ENCODE measurements around the gene CTSH. TPM values are rescaled to one million over a fixed set of nuclear protein-coding genes. Genes with fewer than 3 reads are reported as not detected.
A peak's percentile ranks its signal among the peaks of the same experiment; 100 is the strongest.

Gene CTSH
- total and polyA plus RNA-seq, 4 donors = 23.2 to 103 (median 65.4) TPM

- H3K4me3 ChIP-seq (ENCODE audit: low read length in 2 of 2) = no peak overlapping the region
- no peaks in the 10 kb centered on the region for H3K36me3 ChIP-seq (ENCODE audit: control insufficient read depth in 1 of 2, insufficient read depth in 2 of 2, low read length in 1 of 2)
- H3K9me3 ChIP-seq (ENCODE audit: control insufficient read depth, low read length) = no peaks in the 10 kb centered on the region
- intact Hi-C loops (cut with DNase I) = no loop called here
- DNase-seq = no peak
- H3K4me1 ChIP-seq (ENCODE audit: control insufficient read depth in 1 of 2, insufficient read depth in 2 of 2, low read length in 2 of 2) = peaks cover 0 to 5% of the 10 kb centered on the region in 2 donors
- peak overlapping the region in 1 of 2 donors; percentile 37 for H3K27ac ChIP-seq (ENCODE audit: low read depth in 1 of 2, low read length in 2 of 2)
- no peak for ATAC-seq (ENCODE audit: low FRiP score)
- WGBS, 2 donors = 8% methylated on average over 5 of the region's 5 CpGs
- no peaks in the 10 kb centered on the region for H3K27me3 ChIP-seq (ENCODE audit: control insufficient read depth in 1 of 2, insufficient read depth in 2 of 2, low read length in 1 of 2)
Observed at GRCh38 chr15:78969687-78970349, 25.0 kb upstream of the CTSH start.

GRCh38 chr15:78968539-78969271, 23.9 kb upstream of the CTSH start:
- DNase-seq (no peak), ATAC-seq (ENCODE audit: low FRiP score) (no peak)
- WGBS, 2 donors = 88% methylated on average over 5 of the region's 5 CpGs
- H3K27me3 ChIP-seq (ENCODE audit: control insufficient read depth in 1 of 2, insufficient read depth in 2 of 2, low read length in 1 of 2) = no peaks in the 10 kb centered on the region
- no peaks in the 10 kb centered on the region for H3K36me3 ChIP-seq (ENCODE audit: control insufficient read depth in 1 of 2, insufficient read depth in 2 of 2, low read length in 1 of 2)
- no peaks in the 10 kb centered on the region for H3K9me3 ChIP-seq (ENCODE audit: control insufficient read depth, low read length)
- no peak overlapping the region for H3K4me3 ChIP-seq (ENCODE audit: low read length in 2 of 2)
- no peak overlapping the region for H3K27ac ChIP-seq (ENCODE audit: low read depth in 1 of 2, low read length in 2 of 2)
- intact Hi-C loops (cut with DNase I) = no loop called here
- H3K4me1 ChIP-seq (ENCODE audit: control insufficient read depth in 1 of 2, insufficient read depth in 2 of 2, low read length in 2 of 2) = peaks cover 0 to 5% of the 10 kb centered on the region in 2 donors

- Histone ChIP-seq H3K36me3 (ENCODE audit: control insufficient read depth in 1 of 2, insufficient read depth in 2 of 2, low read length in 1 of 2) (no peaks in the 10 kb centered on the region), H3K4me3 (ENCODE audit: low read length in 2 of 2) (no peak overlapping the region), H3K27ac (ENCODE audit: low read depth in 1 of 2, low read length in 2 of 2) (no peak overlapping the region), H3K9me3 (ENCODE audit: control insufficient read depth, low read length) (no peaks in the 10 kb centered on the region), H3K27me3 (ENCODE audit: control insufficient read depth in 1 of 2, insufficient read depth in 2 of 2, low read length in 1 of 2) (no peaks in the 10 kb centered on the region), H3K4me1 (ENCODE audit: control insufficient read depth in 1 of 2, insufficient read depth in 2 of 2, low read length in 2 of 2) (peaks cover 0 to 5% of the 10 kb centered on the region in 2 donors)
- ATAC-seq (ENCODE audit: low FRiP score) (no peak), DNase-seq (no peak)
- intact Hi-C loops (cut with DNase I) = no loop called here
- 90 to 94% methylated on average over 2 of the region's 2 CpGs for WGBS, 2 donors
Observed at GRCh38 chr15:78968114-78968513, 23.3 kb upstream of the CTSH start.

GRCh38 chr15:78960308-78960707, 15.5 kb upstream of the CTSH start:
- intact Hi-C loops (cut with DNase I) = no loop called here
- Histone ChIP-seq H3K27ac (ENCODE audit: low read depth in 1 of 2, low read length in 2 of 2) (no peak overlapping the region), H3K9me3 (ENCODE audit: control insufficient read depth, low read length) (no peaks in the 10 kb centered on the region), H3K36me3 (ENCODE audit: control insufficient read depth in 1 of 2, insufficient read depth in 2 of 2, low read length in 1 of 2) (no peaks in the 10 kb centered on the region), H3K4me3 (ENCODE audit: low read length in 2 of 2) (no peak overlapping the region), H3K4me1 (ENCODE audit: control insufficient read depth in 1 of 2, insufficient read depth in 2 of 2, low read length in 2 of 2) (no peaks in the 10 kb centered on the region), H3K27me3 (ENCODE audit: control insufficient read depth in 1 of 2, insufficient read depth in 2 of 2, low read length in 1 of 2) (no peaks in the 10 kb centered on the region)
- 94 to 96% methylated on average over 6 of the region's 6 CpGs for WGBS, 2 donors
- DNase-seq (peak in 1 of 2 donors; percentile 49), ATAC-seq (ENCODE audit: low FRiP score) (no peak)

- Histone ChIP-seq H3K9me3 (ENCODE audit: control insufficient read depth, low read length) (no peaks in the 10 kb centered on the region), H3K4me1 (ENCODE audit: control insufficient read depth in 1 of 2, insufficient read depth in 2 of 2, low read length in 2 of 2) (no peaks in the 10 kb centered on the region), H3K27ac (ENCODE audit: low read depth in 1 of 2, low read length in 2 of 2) (no peak overlapping the region), H3K36me3 (ENCODE audit: control insufficient read depth in 1 of 2, insufficient read depth in 2 of 2, low read length in 1 of 2) (no peaks in the 10 kb centered on the region), H3K27me3 (ENCODE audit: control insufficient read depth in 1 of 2, insufficient read depth in 2 of 2, low read length in 1 of 2) (no peaks in the 10 kb centered on the region), H3K4me3 (ENCODE audit: low read length in 2 of 2) (no peak overlapping the region)
- DNase-seq = peak in 1 of 2 donors; percentile 44
- intact Hi-C loops (cut with DNase I) = no loop called here
- 94 to 96% methylated on average over 10 of the region's 10 CpGs for WGBS, 2 donors
- no peak for ATAC-seq (ENCODE audit: low FRiP score)
Observed at GRCh38 chr15:78959360-78959759, 14.5 kb upstream of the CTSH start.

GRCh38 chr15:78957416-78958093, 12.7 kb upstream of the CTSH start:
- no peaks in the 10 kb centered on the region for H3K36me3 ChIP-seq (ENCODE audit: control insufficient read depth in 1 of 2, insufficient read depth in 2 of 2, low read length in 1 of 2)
- H3K9me3 ChIP-seq (ENCODE audit: control insufficient read depth, low read length) = no peaks in the 10 kb centered on the region
- H3K27ac ChIP-seq (ENCODE audit: low read depth in 1 of 2, low read length in 2 of 2) = no peak overlapping the region
- DNase-seq (no peak), ATAC-seq (ENCODE audit: low FRiP score) (no peak)
- no peak overlapping the region for H3K4me3 ChIP-seq (ENCODE audit: low read length in 2 of 2)
- H3K27me3 ChIP-seq (ENCODE audit: control insufficient read depth in 1 of 2, insufficient read depth in 2 of 2, low read length in 1 of 2) = no peaks in the 10 kb centered on the region
- no peaks in the 10 kb centered on the region for H3K4me1 ChIP-seq (ENCODE audit: control insufficient read depth in 1 of 2, insufficient read depth in 2 of 2, low read length in 2 of 2)
- 83% methylated on average over 9 of the region's 9 CpGs for WGBS, 2 donors
- intact Hi-C loops (cut with DNase I) = no loop called here

- Histone ChIP-seq H3K9me3 (ENCODE audit: control insufficient read depth, low read length) (no peaks in the 10 kb centered on the region), H3K4me3 (ENCODE audit: low read length in 2 of 2) (no peak overlapping the region), H3K27me3 (ENCODE audit: control insufficient read depth in 1 of 2, insufficient read depth in 2 of 2, low read length in 1 of 2) (no peaks in the 10 kb centered on the region), H3K27ac (ENCODE audit: low read depth in 1 of 2, low read length in 2 of 2) (no peak overlapping the region), H3K36me3 (ENCODE audit: control insufficient read depth in 1 of 2, insufficient read depth in 2 of 2, low read length in 1 of 2) (no peaks in the 10 kb centered on the region), H3K4me1 (ENCODE audit: control insufficient read depth in 1 of 2, insufficient read depth in 2 of 2, low read length in 2 of 2) (no peaks in the 10 kb centered on the region)
- 92 to 96% methylated on average over 1 of the region's 1 CpG for WGBS, 2 donors
- intact Hi-C loops (cut with DNase I) = no loop called here
- ATAC-seq (ENCODE audit: low FRiP score) (no peak), DNase-seq (no peak)
Observed at GRCh38 chr15:78956937-78957336, 12.1 kb upstream of the CTSH start.

GRCh38 chr15:78955355-78955754, 10.5 kb upstream of the CTSH start:
- no peaks in the 10 kb centered on the region for H3K9me3 ChIP-seq (ENCODE audit: control insufficient read depth, low read length)
- H3K27me3 ChIP-seq (ENCODE audit: control insufficient read depth in 1 of 2, insufficient read depth in 2 of 2, low read length in 1 of 2) = no peaks in the 10 kb centered on the region
- no peak overlapping the region for H3K4me3 ChIP-seq (ENCODE audit: low read length in 2 of 2)
- 96 to 97% methylated on average over 5 of the region's 5 CpGs for WGBS, 2 donors
- H3K36me3 ChIP-seq (ENCODE audit: control insufficient read depth in 1 of 2, insufficient read depth in 2 of 2, low read length in 1 of 2) = no peaks in the 10 kb centered on the region
- no peak for DNase-seq
- peaks cover 0 to 4% of the 10 kb centered on the region in 2 donors for H3K4me1 ChIP-seq (ENCODE audit: control insufficient read depth in 1 of 2, insufficient read depth in 2 of 2, low read length in 2 of 2)
- no peak overlapping the region for H3K27ac ChIP-seq (ENCODE audit: low read depth in 1 of 2, low read length in 2 of 2)
- intact Hi-C loops (cut with DNase I) = no loop called here
- ATAC-seq (ENCODE audit: low FRiP score) = no peak
